Choroid plexus epithelial cell (primary cell): ENCODE data around the gene DDX59.

ENCODE experiments used
- DNase-seq: peaks from one replicate; pipeline ENCODE4 v3.0.0-alpha.2; 2010; ENCODE audit warnings: low read depth
- H3K4me3 ChIP-seq: 2 replicates; pipeline ENCODE4 v1.5.1; 2011; ENCODE audit warnings: low read depth, mild to moderate bottlenecking, control low read depth, low read length, moderate library complexity
- TF ChIP-seq, protein P1 (sequence below): conservative IDR thresholded peaks from 2 replicates; pipeline ENCODE4 v1.5.1; 2011; ENCODE audit warnings: low read depth, mild to moderate bottlenecking, control low read depth, inconsistent platforms, low read length, moderate library complexity

The DDX59 gene

DNA sequence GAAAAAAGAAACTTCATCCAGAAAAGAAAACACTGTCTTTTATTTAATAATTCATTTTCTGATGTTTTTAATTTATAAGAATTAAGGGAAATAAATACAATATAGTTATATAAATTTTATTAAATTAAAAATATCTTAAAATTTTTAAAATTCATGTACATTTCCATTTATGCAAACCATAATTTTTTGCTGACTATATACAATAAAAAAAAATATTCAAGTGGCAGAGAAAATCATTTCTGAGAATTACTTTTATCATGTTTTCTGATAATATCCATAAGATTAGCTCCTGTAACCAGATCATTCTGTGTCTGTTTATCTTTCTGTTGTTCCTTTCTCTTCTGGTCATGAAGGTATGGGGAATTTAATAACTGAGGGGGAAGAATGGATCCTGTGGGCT, 25.7 kb downstream of the DDX59 start:
- TF ChIP-seq, protein P1, sequence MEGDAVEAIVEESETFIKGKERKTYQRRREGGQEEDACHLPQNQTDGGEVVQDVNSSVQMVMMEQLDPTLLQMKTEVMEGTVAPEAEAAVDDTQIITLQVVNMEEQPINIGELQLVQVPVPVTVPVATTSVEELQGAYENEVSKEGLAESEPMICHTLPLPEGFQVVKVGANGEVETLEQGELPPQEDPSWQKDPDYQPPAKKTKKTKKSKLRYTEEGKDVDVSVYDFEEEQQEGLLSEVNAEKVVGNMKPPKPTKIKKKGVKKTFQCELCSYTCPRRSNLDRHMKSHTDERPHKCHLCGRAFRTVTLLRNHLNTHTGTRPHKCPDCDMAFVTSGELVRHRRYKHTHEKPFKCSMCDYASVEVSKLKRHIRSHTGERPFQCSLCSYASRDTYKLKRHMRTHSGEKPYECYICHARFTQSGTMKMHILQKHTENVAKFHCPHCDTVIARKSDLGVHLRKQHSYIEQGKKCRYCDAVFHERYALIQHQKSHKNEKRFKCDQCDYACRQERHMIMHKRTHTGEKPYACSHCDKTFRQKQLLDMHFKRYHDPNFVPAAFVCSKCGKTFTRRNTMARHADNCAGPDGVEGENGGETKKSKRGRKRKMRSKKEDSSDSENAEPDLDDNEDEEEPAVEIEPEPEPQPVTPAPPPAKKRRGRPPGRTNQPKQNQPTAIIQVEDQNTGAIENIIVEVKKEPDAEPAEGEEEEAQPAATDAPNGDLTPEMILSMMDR = no peak
- DNase-seq = no peak
- H3K4me3 ChIP-seq = no peak overlapping the region

DNA sequence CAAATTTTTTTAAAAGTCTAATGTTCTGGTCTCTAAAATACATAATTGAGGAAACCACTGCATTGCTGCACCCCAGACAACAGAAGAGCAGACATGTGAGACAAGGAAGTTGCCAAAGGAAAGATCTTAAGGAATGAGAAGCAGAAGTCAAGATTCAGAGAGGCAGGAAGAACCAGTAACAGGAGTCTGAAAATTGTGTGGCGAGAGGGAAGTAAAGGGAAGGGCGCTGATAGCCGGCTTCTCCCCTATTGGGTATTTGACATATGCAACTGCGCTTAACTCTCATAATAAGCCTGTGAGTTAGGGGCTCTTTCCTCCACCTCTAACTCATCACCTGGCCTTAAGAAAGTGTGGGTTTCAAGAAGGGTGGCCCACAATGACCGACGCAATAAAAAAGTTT, 27.2 kb downstream of the DDX59 start:
- no peak overlapping the region for H3K4me3 ChIP-seq
- TF ChIP-seq, protein P1 = no peak
- no peak for DNase-seq

DNA sequence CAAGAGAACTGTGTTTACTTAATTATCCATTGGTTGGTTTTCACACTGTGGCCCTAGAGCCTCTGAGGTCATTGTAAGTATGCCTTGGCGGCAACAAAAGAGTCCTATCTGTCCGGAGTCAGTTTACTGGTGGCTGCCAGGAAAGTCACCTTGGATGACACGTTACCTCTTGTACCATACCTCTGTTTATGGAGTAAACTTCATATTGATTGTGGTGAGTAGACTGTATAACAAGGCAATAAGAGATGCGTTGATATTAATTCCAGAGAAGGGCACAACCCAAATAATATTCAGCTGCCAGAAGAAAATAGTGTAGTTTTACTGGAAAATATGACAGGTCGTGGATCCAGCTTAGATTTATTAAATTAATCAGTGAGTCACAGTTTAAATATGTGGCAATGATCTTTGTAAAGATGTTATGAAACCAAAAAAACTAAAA, 28.7 kb downstream of the DDX59 start:
- TF ChIP-seq, protein P1 = no peak
- H3K4me3 ChIP-seq = no peak overlapping the region
- peak; percentile 31 for DNase-seq

DNA sequence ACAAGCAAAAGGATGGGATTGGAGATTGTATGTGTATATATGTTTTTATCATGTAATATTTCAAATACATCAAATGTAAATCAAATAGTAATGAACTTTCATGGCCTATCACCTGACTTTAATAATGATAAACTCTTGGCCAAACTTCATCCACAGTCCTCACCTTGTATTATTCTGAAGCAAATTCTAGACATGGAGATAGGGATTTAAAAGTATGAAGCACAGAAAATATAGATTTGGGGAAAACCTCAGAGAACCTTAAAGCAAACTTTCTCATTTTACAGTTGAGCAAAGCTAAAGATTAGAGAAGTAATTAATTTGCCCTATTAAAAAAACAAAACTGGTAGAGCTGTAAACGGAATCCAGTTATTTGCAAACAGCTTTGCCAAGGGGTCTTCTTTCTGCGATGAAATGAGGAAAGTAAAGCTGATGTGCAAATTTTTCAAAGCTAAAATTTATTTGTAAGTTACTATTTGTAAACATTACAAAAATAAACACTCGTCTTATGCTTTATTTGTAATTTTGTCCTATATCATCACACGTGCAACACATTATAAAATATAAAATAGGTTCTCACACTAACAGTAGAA, 29.2 kb downstream of the DDX59 start:
- no peak for DNase-seq
- no peak overlapping the region for H3K4me3 ChIP-seq
- TF ChIP-seq, protein P1 = no peak

DNA sequence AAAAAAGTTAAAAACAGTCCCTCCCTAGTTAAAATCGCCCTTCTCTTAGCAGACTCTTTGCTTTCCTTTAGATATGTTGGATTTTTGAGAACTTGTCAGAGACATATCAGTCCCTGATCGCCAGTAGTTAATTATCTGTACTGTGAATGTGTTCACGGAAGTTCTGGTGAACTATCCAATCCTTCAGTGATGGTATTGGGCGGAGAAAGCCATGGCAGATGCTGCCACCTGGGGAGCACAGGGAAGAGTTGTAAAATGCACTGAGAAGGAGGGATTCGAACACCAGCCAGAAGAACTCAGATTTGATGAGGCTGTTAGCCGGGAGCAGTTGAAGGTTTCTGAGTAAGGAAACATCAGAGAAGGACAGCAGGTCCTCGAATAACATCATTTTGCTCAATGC, 31.6 kb downstream of the DDX59 start:
- no peak for DNase-seq
- TF ChIP-seq, protein P1 = no peak
- no peak overlapping the region for H3K4me3 ChIP-seq

DNA sequence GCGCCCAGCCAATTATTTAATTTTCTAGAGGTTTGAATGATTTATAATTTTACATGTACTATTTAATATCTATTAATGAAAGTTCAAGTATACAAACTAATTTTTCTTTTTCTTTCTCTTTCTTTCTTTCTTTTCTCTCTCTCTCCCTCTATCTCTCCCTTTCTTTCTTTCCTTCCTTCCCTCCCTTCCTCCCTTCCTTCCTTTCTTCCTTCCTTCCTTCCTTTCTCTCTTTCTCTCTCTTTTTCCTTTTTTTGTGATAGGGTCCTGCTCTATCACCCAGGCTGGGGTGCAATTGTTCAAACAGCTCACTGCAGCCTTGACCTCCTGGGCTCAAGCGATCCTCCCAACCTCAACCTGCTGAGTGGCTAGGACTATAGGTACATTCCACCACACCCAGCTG, 33.0 kb downstream of the DDX59 start:
- DNase-seq = no peak
- TF ChIP-seq, protein P1 = no peak

More for the DNA sequence above, 33.0 kb downstream of the DDX59 start:
- H3K4me3 ChIP-seq = no peak overlapping the region
